ENCODE data around the gene TAX1BP1.

DNA sequence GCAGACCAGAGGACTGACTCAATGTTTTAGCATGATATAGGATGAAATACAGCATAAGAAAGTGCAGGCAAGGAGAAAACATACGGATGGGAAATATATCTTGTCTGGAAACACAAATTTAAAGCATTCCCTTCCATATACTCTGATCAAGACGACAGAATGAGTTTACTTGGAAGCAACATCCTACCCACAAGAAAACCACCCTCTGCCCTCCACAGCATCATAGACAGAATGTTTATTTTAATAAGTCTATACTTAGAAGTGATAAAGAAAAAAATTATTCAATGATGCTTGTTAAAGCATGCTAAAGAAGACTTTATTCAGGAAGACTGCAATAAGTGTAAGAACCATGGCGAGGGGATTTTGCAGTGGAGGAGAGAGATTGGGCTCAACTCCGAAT lies 44.9 kb upstream of the TAX1BP1 start:
- TF ChIP-seq POLR2A (IDR thresholded peaks at IDR 0.05) (no peak), POLR2AphosphoS5 (IDR thresholded peaks at IDR 0.05) (no peak)
- TF ChIP-seq, protein P1, sequence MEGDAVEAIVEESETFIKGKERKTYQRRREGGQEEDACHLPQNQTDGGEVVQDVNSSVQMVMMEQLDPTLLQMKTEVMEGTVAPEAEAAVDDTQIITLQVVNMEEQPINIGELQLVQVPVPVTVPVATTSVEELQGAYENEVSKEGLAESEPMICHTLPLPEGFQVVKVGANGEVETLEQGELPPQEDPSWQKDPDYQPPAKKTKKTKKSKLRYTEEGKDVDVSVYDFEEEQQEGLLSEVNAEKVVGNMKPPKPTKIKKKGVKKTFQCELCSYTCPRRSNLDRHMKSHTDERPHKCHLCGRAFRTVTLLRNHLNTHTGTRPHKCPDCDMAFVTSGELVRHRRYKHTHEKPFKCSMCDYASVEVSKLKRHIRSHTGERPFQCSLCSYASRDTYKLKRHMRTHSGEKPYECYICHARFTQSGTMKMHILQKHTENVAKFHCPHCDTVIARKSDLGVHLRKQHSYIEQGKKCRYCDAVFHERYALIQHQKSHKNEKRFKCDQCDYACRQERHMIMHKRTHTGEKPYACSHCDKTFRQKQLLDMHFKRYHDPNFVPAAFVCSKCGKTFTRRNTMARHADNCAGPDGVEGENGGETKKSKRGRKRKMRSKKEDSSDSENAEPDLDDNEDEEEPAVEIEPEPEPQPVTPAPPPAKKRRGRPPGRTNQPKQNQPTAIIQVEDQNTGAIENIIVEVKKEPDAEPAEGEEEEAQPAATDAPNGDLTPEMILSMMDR (IDR thresholded peaks at IDR 0.05) = no peak

Data from breast epithelium (tissue), 3 donors.